Measurements from ENCODE around the gene APBB2.

APBB2 gene

GRCh38 chr4:41143311-41144039 lies 70.9 kb downstream of the APBB2 start:
- Histone ChIP-seq H3K27me3 (ENCODE audit: insufficient read depth, low read length) (no peaks in the 10 kb centered on the region), H3K4me3 (ENCODE audit: low read length) (no peak overlapping the region), H2AFZ (ENCODE audit: low read depth, low read length) (no peak overlapping the region), H3K36me3 (ENCODE audit: insufficient read depth, low read length) (no peaks in the 10 kb centered on the region), H3K4me1 (ENCODE audit: insufficient read depth, low read length) (peaks cover 12% of the 10 kb centered on the region), H3K9me3 (ENCODE audit: low read length) (no peaks in the 10 kb centered on the region)

GRCh38 chr4:41142376-41143310 lies 71.7 kb downstream of the APBB2 start:
- Histone ChIP-seq H2AFZ (ENCODE audit: low read depth, low read length) (no peak overlapping the region), H3K9me3 (ENCODE audit: low read length) (no peaks in the 10 kb centered on the region), H3K4me3 (ENCODE audit: low read length) (no peak overlapping the region), H3K36me3 (ENCODE audit: insufficient read depth, low read length) (no peaks in the 10 kb centered on the region), H3K4me1 (ENCODE audit: insufficient read depth, low read length) (peaks cover 12% of the 10 kb centered on the region), H3K27me3 (ENCODE audit: insufficient read depth, low read length) (no peaks in the 10 kb centered on the region)

GRCh38 chr4:41141900-41142299 lies 72.4 kb downstream of the APBB2 start:
- H3K4me3 ChIP-seq (ENCODE audit: low read length): no peak overlapping the region
- no peaks in the 10 kb centered on the region for H3K36me3 ChIP-seq (ENCODE audit: insufficient read depth, low read length)
- no peak overlapping the region for H2AFZ ChIP-seq (ENCODE audit: low read depth, low read length)
- H3K4me1 ChIP-seq (ENCODE audit: insufficient read depth, low read length): peaks cover 8% of the 10 kb centered on the region
- no peaks in the 10 kb centered on the region for H3K27me3 ChIP-seq (ENCODE audit: insufficient read depth, low read length)
- no peaks in the 10 kb centered on the region for H3K9me3 ChIP-seq (ENCODE audit: low read length)

- H3K36me3 ChIP-seq (ENCODE audit: insufficient read depth, low read length): no peaks in the 10 kb centered on the region
- no peak overlapping the region for H2AFZ ChIP-seq (ENCODE audit: low read depth, low read length)
- no peaks in the 10 kb centered on the region for H3K9me3 ChIP-seq (ENCODE audit: low read length)
- no peak overlapping the region for H3K4me3 ChIP-seq (ENCODE audit: low read length)
- H3K4me1 ChIP-seq (ENCODE audit: insufficient read depth, low read length): peaks cover 2% of the 10 kb centered on the region
- H3K27me3 ChIP-seq (ENCODE audit: insufficient read depth, low read length): no peaks in the 10 kb centered on the region
Observed at GRCh38 chr4:41140410-41140809, 73.9 kb downstream of the APBB2 start.

- Histone ChIP-seq H3K9me3 (ENCODE audit: low read length) (no peaks in the 10 kb centered on the region), H2AFZ (ENCODE audit: low read depth, low read length) (no peak overlapping the region), H3K27me3 (ENCODE audit: insufficient read depth, low read length) (no peaks in the 10 kb centered on the region), H3K4me1 (ENCODE audit: insufficient read depth, low read length) (no peaks in the 10 kb centered on the region), H3K4me3 (ENCODE audit: low read length) (no peak overlapping the region), H3K36me3 (ENCODE audit: insufficient read depth, low read length) (no peaks in the 10 kb centered on the region)
Observed at GRCh38 chr4:41137879-41138278, 76.5 kb downstream of the APBB2 start.

GRCh38 chr4:41136456-41136855 lies 77.9 kb downstream of the APBB2 start:
- Histone ChIP-seq H3K9me3 (ENCODE audit: low read length) (no peaks in the 10 kb centered on the region), H3K27me3 (ENCODE audit: insufficient read depth, low read length) (no peaks in the 10 kb centered on the region), H3K36me3 (ENCODE audit: insufficient read depth, low read length) (no peaks in the 10 kb centered on the region), H3K4me3 (ENCODE audit: low read length) (no peak overlapping the region), H2AFZ (ENCODE audit: low read depth, low read length) (no peak overlapping the region), H3K4me1 (ENCODE audit: insufficient read depth, low read length) (no peaks in the 10 kb centered on the region)

- no peak overlapping the region for H2AFZ ChIP-seq (ENCODE audit: low read depth, low read length)
- no peaks in the 10 kb centered on the region for H3K27me3 ChIP-seq (ENCODE audit: insufficient read depth, low read length)
- no peaks in the 10 kb centered on the region for H3K9me3 ChIP-seq (ENCODE audit: low read length)
- H3K36me3 ChIP-seq (ENCODE audit: insufficient read depth, low read length): no peaks in the 10 kb centered on the region
- H3K4me1 ChIP-seq (ENCODE audit: insufficient read depth, low read length): no peaks in the 10 kb centered on the region
- H3K4me3 ChIP-seq (ENCODE audit: low read length): no peak overlapping the region
Observed at GRCh38 chr4:41135801-41136200, 78.5 kb downstream of the APBB2 start.

GRCh38 chr4:41134581-41134980 lies 79.8 kb downstream of the APBB2 start:
- Histone ChIP-seq H3K4me1 (ENCODE audit: insufficient read depth, low read length) (no peaks in the 10 kb centered on the region), H2AFZ (ENCODE audit: low read depth, low read length) (no peak overlapping the region), H3K36me3 (ENCODE audit: insufficient read depth, low read length) (no peaks in the 10 kb centered on the region), H3K9me3 (ENCODE audit: low read length) (no peaks in the 10 kb centered on the region), H3K4me3 (ENCODE audit: low read length) (no peak overlapping the region), H3K27me3 (ENCODE audit: insufficient read depth, low read length) (peaks cover 5% of the 10 kb centered on the region)

GRCh38 chr4:41133454-41134018 lies 80.8 kb downstream of the APBB2 start:
- Histone ChIP-seq H3K4me3 (ENCODE audit: low read length) (no peak overlapping the region), H2AFZ (ENCODE audit: low read depth, low read length) (no peak overlapping the region), H3K36me3 (ENCODE audit: insufficient read depth, low read length) (no peaks in the 10 kb centered on the region), H3K9me3 (ENCODE audit: low read length) (no peaks in the 10 kb centered on the region), H3K27me3 (ENCODE audit: insufficient read depth, low read length) (peaks cover 7% of the 10 kb centered on the region), H3K4me1 (ENCODE audit: insufficient read depth, low read length) (no peaks in the 10 kb centered on the region)

GRCh38 chr4:41132055-41132683 lies 82.2 kb downstream of the APBB2 start:
- H3K27me3 ChIP-seq (ENCODE audit: insufficient read depth, low read length): peaks cover 7% of the 10 kb centered on the region
- no peak overlapping the region for H3K4me3 ChIP-seq (ENCODE audit: low read length)
- H3K4me1 ChIP-seq (ENCODE audit: insufficient read depth, low read length): no peaks in the 10 kb centered on the region

GRCh38 chr4:41129936-41130440 lies 84.4 kb downstream of the APBB2 start:
- no peaks in the 10 kb centered on the region for H3K4me1 ChIP-seq (ENCODE audit: insufficient read depth, low read length)

More at GRCh38 chr4:41132055-41132683, 82.2 kb downstream of the APBB2 start:
- Histone ChIP-seq H3K9me3 (ENCODE audit: low read length) (no peaks in the 10 kb centered on the region), H2AFZ (ENCODE audit: low read depth, low read length) (no peak overlapping the region), H3K36me3 (ENCODE audit: insufficient read depth, low read length) (no peaks in the 10 kb centered on the region)

GRCh38 chr4:41129128-41129754 lies 85.1 kb downstream of the APBB2 start:
- Histone ChIP-seq H2AFZ (ENCODE audit: low read depth, low read length) (no peak overlapping the region), H3K27me3 (ENCODE audit: insufficient read depth, low read length) (peaks cover 7% of the 10 kb centered on the region), H3K9me3 (ENCODE audit: low read length) (no peaks in the 10 kb centered on the region), H3K4me1 (ENCODE audit: insufficient read depth, low read length) (no peaks in the 10 kb centered on the region), H3K36me3 (ENCODE audit: insufficient read depth, low read length) (no peaks in the 10 kb centered on the region), H3K4me3 (ENCODE audit: low read length) (no peak overlapping the region)

More at GRCh38 chr4:41129936-41130440, 84.4 kb downstream of the APBB2 start:
- peaks cover 7% of the 10 kb centered on the region for H3K27me3 ChIP-seq (ENCODE audit: insufficient read depth, low read length)
- no peak overlapping the region for H3K4me3 ChIP-seq (ENCODE audit: low read length)
- no peak overlapping the region for H2AFZ ChIP-seq (ENCODE audit: low read depth, low read length)
- no peaks in the 10 kb centered on the region for H3K36me3 ChIP-seq (ENCODE audit: insufficient read depth, low read length)
- no peaks in the 10 kb centered on the region for H3K9me3 ChIP-seq (ENCODE audit: low read length)
